Mesenchymal stem cell (in vitro differentiated cells and primary cell): Measurements from ENCODE around the gene C6orf62.
A peak's percentile ranks its signal among the peaks of the same experiment; 100 is the strongest.

ENCODE experiments used
- DNase-seq: peaks from one replicate; pipeline ENCODE4 v3.0.0-alpha.2; 2013
- H2AFZ ChIP-seq: one replicate; pipeline ENCODE4 v1.6.1; 2013; ENCODE audit warnings: low read depth, mild to moderate bottlenecking, control low read depth, inconsistent platforms, low read length, moderate library complexity
- H2AK5ac ChIP-seq: 2 replicates; pipeline ENCODE4 v1.6.1; 2013; ENCODE audit warnings: low read length, moderate library complexity, mild to moderate bottlenecking, inconsistent platforms; ENCODE audit not compliant: severe bottlenecking
- H2BK120ac ChIP-seq: one replicate; pipeline ENCODE4 v1.6.1; 2013; ENCODE audit warnings: low read depth, mild to moderate bottlenecking, inconsistent platforms, low read length, moderate library complexity
- H2BK12ac ChIP-seq, 2 experiments: one replicate each; pipeline ENCODE4 v1.6.1; 2013; ENCODE audit warnings: inconsistent platforms in 2 of 2, low read length in 2 of 2, mild to moderate bottlenecking in 2 of 2, moderate library complexity in 2 of 2, control low read depth in 1 of 2
- H2BK15ac ChIP-seq: one replicate; pipeline ENCODE4 v1.6.1; 2013; ENCODE audit warnings: mild to moderate bottlenecking, low read depth, inconsistent platforms; ENCODE audit not compliant: poor library complexity, severe bottlenecking
- H2BK5ac ChIP-seq: 2 replicates; pipeline ENCODE4 v1.6.1; 2013; ENCODE audit warnings: low read depth, mild to moderate bottlenecking, low read length, control low read depth, inconsistent platforms; ENCODE audit not compliant: poor library complexity, severe bottlenecking
- H3K14ac ChIP-seq, 2 experiments: one replicate each; pipeline ENCODE4 v1.6.1; 2013; ENCODE audit warnings: inconsistent platforms in 2 of 2, low read length in 2 of 2, control low read depth in 1 of 2, mild to moderate bottlenecking in 1 of 2, moderate library complexity in 1 of 2
- H3K18ac ChIP-seq, 2 experiments: one replicate each; pipeline ENCODE4 v1.6.1; 2013; ENCODE audit warnings: inconsistent platforms in 2 of 2, low read length in 2 of 2, control low read depth in 1 of 2, low read depth in 1 of 2, mild to moderate bottlenecking in 1 of 2
- H3K23ac ChIP-seq, 2 experiments: one replicate each; pipeline ENCODE4 v1.6.1; 2013; ENCODE audit warnings: inconsistent platforms in 2 of 2, low read length in 2 of 2, mild to moderate bottlenecking in 2 of 2, moderate library complexity in 2 of 2, control low read depth in 1 of 2
- H3K27ac ChIP-seq: 2 replicates; pipeline ENCODE4 v1.5.1; 2013; ENCODE audit warnings: mild to moderate bottlenecking, moderate library complexity, low read length, control low read depth, inconsistent platforms; ENCODE audit not compliant: poor library complexity, severe bottlenecking
- H3K27me3 ChIP-seq, 2 experiments: 2 replicates each; pipeline versions ENCODE4 v1.6.1 to v1.7.0; 2013; ENCODE audit warnings: low read length in 2 of 2, mild to moderate bottlenecking in 2 of 2, moderate library complexity in 2 of 2, control low read depth in 1 of 2, inconsistent platforms in 1 of 2; ENCODE audit not compliant: control insufficient read depth in 1 of 2, insufficient read depth in 1 of 2
- H3K36me3 ChIP-seq, 2 experiments: 2 replicates each; pipeline versions ENCODE4 v1.6.1 to v1.7.0; 2013; ENCODE audit warnings: low read length in 2 of 2, control low read depth in 1 of 2, inconsistent platforms in 1 of 2, low read depth in 1 of 2, mild to moderate bottlenecking in 1 of 2; ENCODE audit not compliant: insufficient read depth in 2 of 2, control insufficient read depth in 1 of 2
- H3K4ac ChIP-seq, 2 experiments: one replicate each; pipeline ENCODE4 v1.6.1; 2013; ENCODE audit warnings: inconsistent platforms in 2 of 2, low read length in 2 of 2, mild to moderate bottlenecking in 2 of 2, moderate library complexity in 2 of 2, control low read depth in 1 of 2, low read depth in 1 of 2
- H3K4me1 ChIP-seq: 2 replicates; pipeline ENCODE4 v1.6.1; 2013; ENCODE audit warnings: low read depth, low read length, control low read depth; ENCODE audit not compliant: control insufficient read depth, insufficient read depth
- H3K4me2 ChIP-seq: 2 replicates; pipeline ENCODE4 v1.6.1; 2013; ENCODE audit warnings: low read length, mild to moderate bottlenecking, inconsistent platforms; ENCODE audit not compliant: poor library complexity, severe bottlenecking
- H3K4me3 ChIP-seq, 2 experiments: 2 replicates each; pipeline versions ENCODE4 v1.5.1 to v1.7.0; 2013; ENCODE audit warnings: low read length in 2 of 2, mild to moderate bottlenecking in 2 of 2, control low read depth in 1 of 2, low read depth in 1 of 2; ENCODE audit not compliant: insufficient read depth in 1 of 2
- H3K79me1 ChIP-seq: replicated peaks from 2 replicates; pipeline ENCODE4 v1.6.1; 2013; ENCODE audit warnings: mild to moderate bottlenecking, control low read depth, low read length, inconsistent platforms; ENCODE audit not compliant: poor library complexity, severe bottlenecking
- H3K9ac ChIP-seq: 2 replicates; pipeline ENCODE4 v1.7.0; 2013; ENCODE audit warnings: mild to moderate bottlenecking, low read length, moderate library complexity
- H3K9me3 ChIP-seq: 2 replicates; pipeline ENCODE4 v1.7.0; 2013; ENCODE audit warnings: mild to moderate bottlenecking, low read length; ENCODE audit not compliant: control insufficient read depth
- H4K8ac ChIP-seq: one replicate; pipeline ENCODE4 v1.6.1; 2013; ENCODE audit warnings: inconsistent platforms, mild to moderate bottlenecking, low read length, moderate library complexity
- H4K91ac ChIP-seq: one replicate; pipeline ENCODE4 v1.6.1; 2013; ENCODE audit warnings: mild to moderate bottlenecking, low read length, inconsistent platforms
- WGBS: methylation state at CpG from one replicate; pipeline ENCODE4 v1.1.7; 2013; ENCODE audit warnings: mixed read lengths; 5-methylcytosine and 5-hydroxymethylcytosine counted together

Gene C6orf62

GRCh38 chr6:24723270-24723669, 4.3 kb upstream of the C6orf62 start:
- no peak for DNase-seq

GRCh38 chr6:24721461-24722215, 2.7 kb upstream of the C6orf62 start:
- Histone ChIP-seq H3K27me3 (no peaks in the 10 kb centered on the region), H2BK15ac (no peak overlapping the region), H2AFZ (peak overlapping the region; percentile 61), H2BK12ac (peak overlapping the region in 1 of 2 experiments; percentile 76), H3K9ac (peak overlapping the region; percentile 100), H3K4ac (peak overlapping the region in 1 of 2 experiments; percentile 98), H3K23ac (no peak overlapping the region), H2BK120ac (peak overlapping the region; percentile 39), H3K9me3 (no peaks in the 10 kb centered on the region), H4K8ac (peak overlapping the region; percentile 74), H2BK5ac (peak overlapping the region; percentile 39), H3K4me1 (peaks cover 3% of the 10 kb centered on the region), H3K18ac (peak overlapping the region; percentile 56 to 92), H3K36me3 (peaks cover 4 to 26% of the 10 kb centered on the region in 2 experiments), H3K4me3 (peak overlapping the region; percentile 67 to 81), H3K79me1 (no peaks in the 10 kb centered on the region), H3K27ac (peak overlapping the region; percentile 93), H4K91ac (peak overlapping the region; percentile 8), H3K4me2 (peak overlapping the region; percentile 75), H2AK5ac (peak overlapping the region; percentile 85), H3K14ac (peak overlapping the region in 1 of 2 experiments; percentile 71)
- 17% methylated on average over 26 of the region's 26 CpGs for WGBS
- no peak for DNase-seq

More at GRCh38 chr6:24723270-24723669, 4.3 kb upstream of the C6orf62 start:
- H2BK15ac ChIP-seq: no peak overlapping the region
- no peak overlapping the region for H3K27ac ChIP-seq
- peaks cover 4 to 9% of the 10 kb centered on the region in 2 experiments for H3K36me3 ChIP-seq
- no peak overlapping the region for H3K23ac ChIP-seq
- no peaks in the 10 kb centered on the region for H3K79me1 ChIP-seq
- no peak overlapping the region for H3K4me2 ChIP-seq
- 92% methylated on average over 2 of the region's 3 CpGs for WGBS
- no peak overlapping the region for H3K4me3 ChIP-seq
- H3K18ac ChIP-seq: no peak overlapping the region
- H4K91ac ChIP-seq: no peak overlapping the region
- H2BK5ac ChIP-seq: no peak overlapping the region
- no peak overlapping the region for H4K8ac ChIP-seq
- peaks cover 3% of the 10 kb centered on the region for H3K4me1 ChIP-seq
- no peak overlapping the region for H3K4ac ChIP-seq
- no peaks in the 10 kb centered on the region for H3K9me3 ChIP-seq
- no peak overlapping the region for H2AK5ac ChIP-seq
- H2BK120ac ChIP-seq: no peak overlapping the region
- no peak overlapping the region for H3K9ac ChIP-seq
- no peak overlapping the region for H3K14ac ChIP-seq
- no peaks in the 10 kb centered on the region for H3K27me3 ChIP-seq
- no peak overlapping the region for H2BK12ac ChIP-seq
- H2AFZ ChIP-seq: no peak overlapping the region

- H3K4ac ChIP-seq: peak overlapping the region; percentile 99 to 100
- peak overlapping the region; percentile 98 for H2BK120ac ChIP-seq
- peak overlapping the region; percentile 75 for H3K4me2 ChIP-seq
- H3K18ac ChIP-seq: peak overlapping the region; percentile 79 to 99
- under 1% methylated on average over 46 of the region's 60 CpGs for WGBS
- H3K4me3 ChIP-seq: peak overlapping the region; percentile 97 to 100
- H3K14ac ChIP-seq: peak overlapping the region; percentile 83 to 98
- H4K8ac ChIP-seq: peak overlapping the region; percentile 93
- H3K79me1 ChIP-seq: no peaks in the 10 kb centered on the region
- peak overlapping the region; percentile 99 for H3K27ac ChIP-seq
- peak overlapping the region; percentile 89 for H2BK5ac ChIP-seq
- H2BK15ac ChIP-seq: no peak overlapping the region
- H2AFZ ChIP-seq: no peak overlapping the region
- H3K9me3 ChIP-seq: no peaks in the 10 kb centered on the region
- no peaks in the 10 kb centered on the region for H3K27me3 ChIP-seq
- H3K23ac ChIP-seq: peak overlapping the region; percentile 97 to 100
- peaks cover 3% of the 10 kb centered on the region for H3K4me1 ChIP-seq
- peak overlapping the region; percentile 99 for H4K91ac ChIP-seq
- peaks cover 4 to 34% of the 10 kb centered on the region in 2 experiments for H3K36me3 ChIP-seq
- H2BK12ac ChIP-seq: no peak overlapping the region
- H3K9ac ChIP-seq: peak overlapping the region; percentile 100
- peak; percentile 100 for DNase-seq
- peak overlapping the region; percentile 99 for H2AK5ac ChIP-seq
These were observed 1.9 kb upstream of the C6orf62 start for GRCh38 chr6:24720604-24721460.
